ENCODE results near the gene KRT25. TPM values are rescaled to one million over a fixed set of nuclear protein-coding genes. Genes with fewer than 3 reads are reported as not detected.

The KRT25 gene
- total and polyA plus RNA-seq, 2 donors (not counting 1 experiment from before 2014, with no cell fraction given): not detected

GRCh38 chr17:40707745-40708144, 47.4 kb downstream of the KRT25 start:
- Mint-ChIP-seq H3K4me1 (no peaks in the 10 kb centered on the region), H3K27ac (no peak overlapping the region), H3K4me3 (no peak overlapping the region), H3K27me3 (peaks cover 46% of the 10 kb centered on the region), H3K9me3 (ENCODE audit: insufficient read depth) (no peaks in the 10 kb centered on the region)
- no peak for TF ChIP-seq EZH2 (IDR thresholded peaks at IDR 0.05; ENCODE audit: borderline replicate concordance, insufficient read depth, low read depth, low read length, poor library complexity, severe bottlenecking)
- TF ChIP-seq CTCF (IDR thresholded peaks at IDR 0.05): no peak
- Histone ChIP-seq H3K27ac (ENCODE audit: low read length in 2 of 2) (no peak overlapping the region), H3K27me3 (replicated peaks in 1 of 4; ENCODE audit: control extremely low read depth in 1 of 4, control insufficient read depth in 3 of 4, insufficient read depth in 4 of 4, low read length in 3 of 4) (peaks cover 0 to 5% (median 4%) of the 10 kb centered on the region in 4 experiments), H3K36me3 (replicated peaks in 1 of 2; ENCODE audit: control extremely low read depth in 1 of 2, control insufficient read depth in 1 of 2, extremely low read depth in 1 of 2, insufficient read depth in 2 of 2, low read length in 1 of 2) (no peaks in the 10 kb centered on the region), H3K79me2 (ENCODE audit: control insufficient read depth, insufficient read depth, low read length) (no peaks in the 10 kb centered on the region), H4K20me1 (ENCODE audit: control insufficient read depth, insufficient read depth, low read length, poor library complexity, severe bottlenecking) (no peaks in the 10 kb centered on the region), H3K4me1 (ENCODE audit: control insufficient read depth in 2 of 2, insufficient read depth in 2 of 2, low read length in 2 of 2) (no peaks in the 10 kb centered on the region), H2AFZ (ENCODE audit: insufficient read depth, low read depth, low read length, poor library complexity, severe bottlenecking) (no peak overlapping the region), H3K4me2 (replicated peaks; ENCODE audit: low read depth, low read length, poor library complexity, severe bottlenecking) (no peak overlapping the region), H3K4me3 (ENCODE audit: control extremely low read depth in 1 of 5, extremely low read depth in 1 of 5, insufficient read depth in 1 of 5, low read depth in 2 of 5, low read length in 4 of 5) (no peak overlapping the region), H3K9me3 (ENCODE audit: control extremely low read depth in 1 of 3, control insufficient read depth in 2 of 3, insufficient read depth in 1 of 3, low read length in 2 of 3) (no peaks in the 10 kb centered on the region), H3K9ac (ENCODE audit: low read length) (no peak overlapping the region)
- intact Hi-C loops (cut with micrococcal nuclease): no loop called here
- CTCF ChIA-PET: no interaction called here
- 85% methylated on average over 3 of the region's 7 CpGs for WGBS (ENCODE audit: insufficient coverage)
- ATAC-seq (ENCODE audit: low read depth) (no peak), DNase-seq (no peak)
- POLR2A ChIA-PET: no interaction called here

- Histone ChIP-seq H4K20me1 (ENCODE audit: control insufficient read depth, insufficient read depth, low read length, poor library complexity, severe bottlenecking) (no peaks in the 10 kb centered on the region), H3K9me3 (ENCODE audit: control extremely low read depth in 1 of 3, control insufficient read depth in 2 of 3, insufficient read depth in 1 of 3, low read length in 2 of 3) (no peaks in the 10 kb centered on the region), H3K27me3 (replicated peaks in 1 of 4; ENCODE audit: control extremely low read depth in 1 of 4, control insufficient read depth in 3 of 4, insufficient read depth in 4 of 4, low read length in 3 of 4) (peaks cover 0 to 5% (median 4%) of the 10 kb centered on the region in 4 experiments), H3K9ac (ENCODE audit: low read length) (no peak overlapping the region), H3K4me1 (ENCODE audit: control insufficient read depth in 2 of 2, insufficient read depth in 2 of 2, low read length in 2 of 2) (no peaks in the 10 kb centered on the region), H3K4me3 (ENCODE audit: control extremely low read depth in 1 of 5, extremely low read depth in 1 of 5, insufficient read depth in 1 of 5, low read depth in 2 of 5, low read length in 4 of 5) (no peak overlapping the region), H3K36me3 (replicated peaks in 1 of 2; ENCODE audit: control extremely low read depth in 1 of 2, control insufficient read depth in 1 of 2, extremely low read depth in 1 of 2, insufficient read depth in 2 of 2, low read length in 1 of 2) (no peaks in the 10 kb centered on the region), H2AFZ (ENCODE audit: insufficient read depth, low read depth, low read length, poor library complexity, severe bottlenecking) (no peak overlapping the region), H3K4me2 (replicated peaks; ENCODE audit: low read depth, low read length, poor library complexity, severe bottlenecking) (no peak overlapping the region), H3K79me2 (ENCODE audit: control insufficient read depth, insufficient read depth, low read length) (no peaks in the 10 kb centered on the region), H3K27ac (ENCODE audit: low read length in 2 of 2) (no peak overlapping the region)
- WGBS (ENCODE audit: insufficient coverage): 60% methylated on average over 2 of the region's 4 CpGs
- DNase-seq: no peak
- ChIA-PET POLR2A (no interaction called here), CTCF (interaction anchor here (0.7 to 1.2 kb wide), 2 partner anchors 14 to 17 kb away, joined by 3 read pairs; no protein-coding TSS in a partner anchor)
- TF ChIP-seq EZH2 (IDR thresholded peaks at IDR 0.05; ENCODE audit: borderline replicate concordance, insufficient read depth, low read depth, low read length, poor library complexity, severe bottlenecking): no peak
- H3K4me1 Mint-ChIP-seq: no peaks in the 10 kb centered on the region
- no peak overlapping the region for H3K4me3 Mint-ChIP-seq
- H3K27me3 Mint-ChIP-seq: peaks cover 53% of the 10 kb centered on the region
- no peaks in the 10 kb centered on the region for H3K9me3 Mint-ChIP-seq (ENCODE audit: insufficient read depth)
- intact Hi-C loops (cut with micrococcal nuclease): no loop called here
- no peak for ATAC-seq (ENCODE audit: low read depth)
- no peak overlapping the region for H3K27ac Mint-ChIP-seq
Observed at GRCh38 chr17:40705584-40705983, 49.5 kb downstream of the KRT25 start.
